Kidney epithelial cell (primary cell): ENCODE results near the gene AGBL4. TPM values are rescaled to one million over a fixed set of nuclear protein-coding genes. Genes with fewer than 3 reads are reported as not detected.

Source experiments
- DNase-seq: peaks from one replicate; pipeline ENCODE4 v3.0.0-alpha.2; 2010; ENCODE audit warnings: low read depth
- H3K27me3 ChIP-seq: 2 replicates; pipeline ENCODE4 v1.6.0; 2011; ENCODE audit warnings: low read length; ENCODE audit not compliant: control insufficient read depth, insufficient read depth
- H3K36me3 ChIP-seq: 2 replicates; pipeline ENCODE4 v1.5.1; 2011; ENCODE audit warnings: low read length; ENCODE audit not compliant: control insufficient read depth, insufficient read depth
- H3K4me3 ChIP-seq: 2 replicates; pipeline ENCODE4 v1.5.1; 2011; ENCODE audit warnings: low read depth, mild to moderate bottlenecking, control low read depth, low read length
- CTCF ChIP-seq: IDR thresholded peaks from 2 replicates; pipeline ENCODE4 v1.5.1; 2011; ENCODE audit warnings: mild to moderate bottlenecking, moderate library complexity, low read length, control low read depth, inconsistent platforms; ENCODE audit not compliant: insufficient read depth, poor library complexity, severe bottlenecking
- total RNA-seq: library from RNA; depleted of rRNA; stranded (reverse); fragments of >200 nt; gene quantifications from 2 replicates; pipeline ENCODE4 v1.2.3, GENCODE V29; 2015

The AGBL4 gene
- total RNA-seq, 1 donor from 2014 or later, result not detected

- TF ChIP-seq CTCF, result no peak
- Histone ChIP-seq H3K36me3 (no peaks in the 10 kb centered on the region), H3K4me3 (no peak overlapping the region), H3K27me3 (no peaks in the 10 kb centered on the region)
- DNase-seq, result no peak
Measured at GRCh38 chr1:49677706-49678105, 346.0 kb downstream of the AGBL4 start.

- no peaks in the 10 kb centered on the region for H3K27me3 ChIP-seq
Measured at GRCh38 chr1:49651136-49651535, 372.6 kb downstream of the AGBL4 start.

DNA sequence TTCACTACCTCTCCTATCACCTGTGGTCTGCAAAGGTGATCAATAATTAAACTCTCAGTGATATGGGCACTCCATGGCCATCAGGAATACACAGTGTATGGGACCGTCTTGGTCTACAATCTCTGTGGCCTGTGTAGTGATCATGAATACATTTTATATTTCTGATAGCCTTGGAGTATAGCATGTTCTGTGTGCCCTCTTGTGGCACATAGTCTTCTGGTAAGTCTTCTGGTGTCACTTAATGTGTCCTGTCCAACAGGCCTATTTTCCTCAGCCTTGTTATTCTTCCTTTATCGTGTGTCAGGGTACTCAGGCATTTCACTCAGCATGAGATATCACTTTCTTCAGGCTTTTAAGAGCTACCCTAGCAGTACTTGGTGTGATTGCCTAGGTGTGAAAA lies 393.6 kb downstream of the AGBL4 start:
- no peak overlapping the region for H3K4me3 ChIP-seq
- H3K27me3 ChIP-seq, result no peaks in the 10 kb centered on the region
- no peak for TF ChIP-seq CTCF
- no peaks in the 10 kb centered on the region for H3K36me3 ChIP-seq
- no peak for DNase-seq

More at GRCh38 chr1:49651136-49651535, 372.6 kb downstream of the AGBL4 start:
- DNase-seq, result no peak
- no peak for TF ChIP-seq CTCF
- Histone ChIP-seq H3K36me3 (no peaks in the 10 kb centered on the region), H3K4me3 (no peak overlapping the region)

GRCh38 chr1:49627781-49628180 lies 396.0 kb downstream of the AGBL4 start:
- Histone ChIP-seq H3K4me3 (no peak overlapping the region), H3K27me3 (no peaks in the 10 kb centered on the region), H3K36me3 (no peaks in the 10 kb centered on the region)
- DNase-seq, result no peak
- TF ChIP-seq CTCF, result no peak

- no peaks in the 10 kb centered on the region for H3K36me3 ChIP-seq
- H3K4me3 ChIP-seq, result no peak overlapping the region
- no peaks in the 10 kb centered on the region for H3K27me3 ChIP-seq
- no peak for TF ChIP-seq CTCF
- DNase-seq, result no peak
Measured at GRCh38 chr1:49626472-49626871, 397.3 kb downstream of the AGBL4 start.

GRCh38 chr1:49622877-49623276 lies 400.9 kb downstream of the AGBL4 start:
- H3K27me3 ChIP-seq, result no peaks in the 10 kb centered on the region
- no peaks in the 10 kb centered on the region for H3K36me3 ChIP-seq
- H3K4me3 ChIP-seq, result no peak overlapping the region
- no peak for TF ChIP-seq CTCF
- no peak for DNase-seq
